Neural cell (in vitro differentiated cells): ENCODE results near the gene SRPK1. TPM values are rescaled to one million over a fixed set of nuclear protein-coding genes. Genes with fewer than 3 reads are reported as not detected.

Source experiments
- H2AFZ ChIP-seq: fragments of 200-600, 300-800 bp; sonication (generic), shearing (Covaris generic); 2 replicates; pipeline ENCODE4 v1.6.0; 2014; ENCODE audit warnings: low read depth, mild to moderate bottlenecking, antibody characterized with exemption, low read length, moderate library complexity
- H3F3A ChIP-seq: fragments of 200-600 bp; shearing (Covaris generic); 2 replicates; pipeline ENCODE4 v1.6.1; 2016; ENCODE audit warnings: mild to moderate bottlenecking, moderate library complexity, mixed read lengths, antibody characterized with exemption, low read length; ENCODE audit not compliant: insufficient read depth, poor library complexity, severe bottlenecking
- H3K27ac ChIP-seq: fragments of 200-600, 300-800 bp; sonication (generic), shearing (Covaris generic); 2 replicates; pipeline ENCODE4 v1.5.1; 2014; ENCODE audit warnings: mild to moderate bottlenecking, low read length, moderate library complexity
- H3K27me3 ChIP-seq: fragments of 300-800, 200-600 bp; sonication (generic), shearing (Covaris generic); 2 replicates; pipeline ENCODE4 v1.6.0; 2014; ENCODE audit warnings: mild to moderate bottlenecking, low read depth, low read length, moderate library complexity; ENCODE audit not compliant: insufficient read depth
- H3K36me3 ChIP-seq: fragments of 300-800, 200-600 bp; sonication (generic), shearing (Covaris generic); 2 replicates; pipeline ENCODE4 v1.5.1; 2014; ENCODE audit warnings: mild to moderate bottlenecking, antibody characterized with exemption, low read length, moderate library complexity; ENCODE audit not compliant: insufficient read depth
- H3K4me2 ChIP-seq: fragments of 300-800, 200-600 bp; sonication (generic), shearing (Covaris generic); 2 replicates; pipeline ENCODE4 v1.6.0; 2014; ENCODE audit warnings: mild to moderate bottlenecking, low read length
- H3K4me3 ChIP-seq: fragments of 300-800, 200-600 bp; sonication (generic), shearing (Covaris generic); 2 replicates; pipeline ENCODE4 v1.5.1; 2014; ENCODE audit warnings: mild to moderate bottlenecking, low read length, moderate library complexity
- H3K79me2 ChIP-seq: fragments of 200-600 bp; shearing (Covaris generic); replicated peaks from 2 replicates; pipeline ENCODE4 v1.6.0; 2014; ENCODE audit warnings: mild to moderate bottlenecking, low read length, moderate library complexity; ENCODE audit not compliant: insufficient read depth
- H3K9ac ChIP-seq: fragments of 300-800, 200-600 bp; sonication (generic), shearing (Covaris generic); 2 replicates; pipeline ENCODE4 v1.6.1; 2016; ENCODE audit warnings: mild to moderate bottlenecking, low read length, mixed read lengths
- H3K9me2 ChIP-seq: fragments of 200-600 bp; shearing (Covaris generic); 2 replicates; pipeline ENCODE4 v1.6.1; 2016; ENCODE audit warnings: mild to moderate bottlenecking, low read length, mixed read lengths; ENCODE audit not compliant: insufficient read depth
- H3K9me3 ChIP-seq: fragments of 200-600, 300-800 bp; sonication (generic), shearing (Covaris generic); 2 replicates; pipeline ENCODE4 v1.6.1; 2016; ENCODE audit warnings: mild to moderate bottlenecking, mixed run types, low read length, moderate library complexity, mixed read lengths
- H4K20me1 ChIP-seq: fragments of 200-600 bp; shearing (Covaris generic); 2 replicates; pipeline ENCODE4 v1.6.1; 2016; ENCODE audit warnings: mild to moderate bottlenecking, mixed run types; ENCODE audit not compliant: insufficient read depth
- EP300 ChIP-seq: fragments of 450-650 bp; conservative IDR thresholded peaks from 2 replicates; pipeline ENCODE4 v1.6.1; 2014; ENCODE audit warnings: antibody characterized with exemption, mild to moderate bottlenecking, moderate library complexity; ENCODE audit not compliant: poor library complexity, severe bottlenecking
- MXI1 ChIP-seq: fragments of 450-650 bp; conservative IDR thresholded peaks from 2 replicates; pipeline ENCODE4 v1.6.1; 2014; ENCODE audit warnings: antibody characterized with exemption, mild to moderate bottlenecking; ENCODE audit not compliant: poor library complexity, severe bottlenecking
- POLR2AphosphoS5 ChIP-seq: IDR thresholded peaks from 2 replicates; pipeline ENCODE4 v1.6.1; 2012
- RAD21 ChIP-seq: fragments of 450-650 bp; conservative IDR thresholded peaks from 2 replicates; pipeline ENCODE4 v1.6.1; 2014; ENCODE audit warnings: antibody characterized with exemption, mild to moderate bottlenecking, moderate library complexity
- SMC3 ChIP-seq: fragments of 450-650 bp; conservative IDR thresholded peaks from 2 replicates; pipeline ENCODE4 v1.6.1; 2014; ENCODE audit warnings: antibody characterized with exemption, mild to moderate bottlenecking, moderate library complexity; ENCODE audit not compliant: poor library complexity
- TAF1 ChIP-seq: IDR thresholded peaks from 2 replicates; pipeline ENCODE4 v1.6.1; 2012; ENCODE audit warnings: low read depth
- polyA plus RNA-seq: library from polyadenylated mRNA; depleted of rRNA; stranded (reverse); fragments of >200 nt; gene quantifications from 2 replicates; pipeline ENCODE4 v1.2.3, GENCODE V29; 2014
- TF ChIP-seq, protein P1 (sequence below): IDR thresholded peaks from 2 replicates; pipeline ENCODE4 v1.6.1; 2012; ENCODE audit warnings: borderline replicate concordance

SRPK1 gene
- polyA plus RNA-seq, 1 donor from 2014 or later: 39.9 TPM

DNA sequence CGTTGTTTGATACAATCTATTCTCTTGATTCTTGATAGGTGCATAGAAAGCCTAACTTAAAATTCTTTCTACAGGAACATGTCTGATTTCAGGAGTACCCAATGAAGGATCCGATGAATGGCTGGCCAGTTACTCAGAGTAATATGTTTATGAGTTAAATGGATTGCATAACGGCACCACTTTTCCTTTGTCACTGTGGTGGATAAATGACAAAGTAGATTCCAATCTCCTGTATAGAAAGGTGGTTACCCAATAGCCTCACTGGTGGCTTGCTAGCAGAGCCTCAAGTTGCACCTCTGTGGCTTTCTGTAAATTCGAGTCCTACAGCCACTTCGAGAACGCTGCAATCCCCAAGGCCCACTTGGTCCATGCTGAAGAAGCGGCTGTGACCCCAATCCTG is 87.4 kb downstream of the SRPK1 start:
- H3K27ac ChIP-seq: no peak overlapping the region
- H3K4me2 ChIP-seq: no peak overlapping the region
- no peaks in the 10 kb centered on the region for H3K79me2 ChIP-seq

DNA sequence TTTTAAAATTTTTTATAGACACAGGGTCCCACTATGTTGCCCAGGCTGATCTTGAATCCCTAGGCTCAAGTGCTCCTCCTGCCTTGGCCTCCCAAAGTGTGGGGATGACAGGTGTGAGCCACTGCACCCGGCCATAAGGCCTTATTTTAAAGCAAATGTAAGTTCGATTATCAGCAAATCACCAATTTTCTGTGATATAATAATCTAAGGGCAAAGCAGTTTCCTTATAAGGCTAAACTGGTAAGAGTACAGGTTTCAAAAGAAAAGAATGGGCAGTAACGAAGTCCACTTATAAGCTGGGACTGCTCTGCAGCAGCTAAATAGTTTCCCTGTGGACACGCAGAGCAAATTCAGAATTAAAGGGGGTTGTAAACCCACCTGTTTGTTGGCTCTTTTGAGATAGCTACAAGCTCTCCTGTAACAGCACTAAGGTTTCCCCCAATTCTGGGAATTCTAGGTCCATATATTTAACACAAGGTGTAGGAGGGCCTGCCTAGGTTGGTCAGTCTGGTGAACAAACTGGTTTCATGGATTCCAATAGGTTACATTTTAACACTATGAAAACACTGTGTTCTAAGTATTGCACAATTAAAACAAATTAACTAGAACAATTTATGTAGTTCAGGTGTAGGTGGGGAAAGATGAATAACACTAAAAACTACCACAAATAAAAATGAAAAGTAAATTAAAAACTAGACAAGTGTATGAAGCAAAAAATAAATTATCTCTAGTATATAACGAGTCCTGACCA is 89.5 kb downstream of the SRPK1 start:
- H3K9me3 ChIP-seq: no peaks in the 10 kb centered on the region
- H2AFZ ChIP-seq: no peak overlapping the region
- no peaks in the 10 kb centered on the region for H3K9me2 ChIP-seq
- H4K20me1 ChIP-seq: no peaks in the 10 kb centered on the region
- H3K4me3 ChIP-seq: no peak overlapping the region
- H3K36me3 ChIP-seq: peaks cover 5% of the 10 kb centered on the region
- TF ChIP-seq RAD21: no peak
- TF ChIP-seq MXI1: no peak
- TF ChIP-seq, protein P1, sequence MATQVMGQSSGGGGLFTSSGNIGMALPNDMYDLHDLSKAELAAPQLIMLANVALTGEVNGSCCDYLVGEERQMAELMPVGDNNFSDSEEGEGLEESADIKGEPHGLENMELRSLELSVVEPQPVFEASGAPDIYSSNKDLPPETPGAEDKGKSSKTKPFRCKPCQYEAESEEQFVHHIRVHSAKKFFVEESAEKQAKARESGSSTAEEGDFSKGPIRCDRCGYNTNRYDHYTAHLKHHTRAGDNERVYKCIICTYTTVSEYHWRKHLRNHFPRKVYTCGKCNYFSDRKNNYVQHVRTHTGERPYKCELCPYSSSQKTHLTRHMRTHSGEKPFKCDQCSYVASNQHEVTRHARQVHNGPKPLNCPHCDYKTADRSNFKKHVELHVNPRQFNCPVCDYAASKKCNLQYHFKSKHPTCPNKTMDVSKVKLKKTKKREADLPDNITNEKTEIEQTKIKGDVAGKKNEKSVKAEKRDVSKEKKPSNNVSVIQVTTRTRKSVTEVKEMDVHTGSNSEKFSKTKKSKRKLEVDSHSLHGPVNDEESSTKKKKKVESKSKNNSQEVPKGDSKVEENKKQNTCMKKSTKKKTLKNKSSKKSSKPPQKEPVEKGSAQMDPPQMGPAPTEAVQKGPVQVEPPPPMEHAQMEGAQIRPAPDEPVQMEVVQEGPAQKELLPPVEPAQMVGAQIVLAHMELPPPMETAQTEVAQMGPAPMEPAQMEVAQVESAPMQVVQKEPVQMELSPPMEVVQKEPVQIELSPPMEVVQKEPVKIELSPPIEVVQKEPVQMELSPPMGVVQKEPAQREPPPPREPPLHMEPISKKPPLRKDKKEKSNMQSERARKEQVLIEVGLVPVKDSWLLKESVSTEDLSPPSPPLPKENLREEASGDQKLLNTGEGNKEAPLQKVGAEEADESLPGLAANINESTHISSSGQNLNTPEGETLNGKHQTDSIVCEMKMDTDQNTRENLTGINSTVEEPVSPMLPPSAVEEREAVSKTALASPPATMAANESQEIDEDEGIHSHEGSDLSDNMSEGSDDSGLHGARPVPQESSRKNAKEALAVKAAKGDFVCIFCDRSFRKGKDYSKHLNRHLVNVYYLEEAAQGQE: no peak
- no peak for TF ChIP-seq POLR2AphosphoS5
- TF ChIP-seq SMC3: no peak
- H3F3A ChIP-seq: no peaks in the 10 kb centered on the region
- no peak overlapping the region for H3K9ac ChIP-seq
- no peaks in the 10 kb centered on the region for H3K79me2 ChIP-seq
- H3K27ac ChIP-seq: no peak overlapping the region
- H3K27me3 ChIP-seq: no peaks in the 10 kb centered on the region
- no peak overlapping the region for H3K4me2 ChIP-seq

More for the DNA sequence above, 87.4 kb downstream of the SRPK1 start:
- H3K9me2 ChIP-seq: no peaks in the 10 kb centered on the region
- peaks cover 5% of the 10 kb centered on the region for H3K36me3 ChIP-seq
- H3K27me3 ChIP-seq: no peaks in the 10 kb centered on the region
- H3F3A ChIP-seq: no peaks in the 10 kb centered on the region
- TF ChIP-seq EP300 (no peak), MXI1 (no peak), SMC3 (no peak), TAF1 (no peak)
- TF ChIP-seq, protein P1: no peak
- no peak overlapping the region for H2AFZ ChIP-seq
- H4K20me1 ChIP-seq: no peaks in the 10 kb centered on the region
- no peak overlapping the region for H3K4me3 ChIP-seq
- no peaks in the 10 kb centered on the region for H3K9me3 ChIP-seq
- H3K9ac ChIP-seq: no peak overlapping the region
